SK-N-SH (cell line): ENCODE results near the gene SLC24A5. TPM values are rescaled to one million over a fixed set of nuclear protein-coding genes. Genes with fewer than 3 reads are reported as not detected.
A peak's percentile ranks its signal among the peaks of the same experiment; 100 is the strongest.

Experiments
- CTCF ChIA-PET: fragments of 300-600, 350-600 bp; formaldehyde crosslinking; extraction: SDS; loops from one replicate; lab custom pipeline; 2021; lab: Yijun Ruan, JAX
- POLR2A ChIA-PET: fragments of 350-600 bp; sonication (Branson Sonifier 250); formaldehyde crosslinking; extraction: SDS; loops from one replicate; lab custom pipeline; 2020; ENCODE audit warnings: antibody characterized with exemption, inconsistent platforms; lab: Yijun Ruan, JAX
- DNase-seq: peaks from one replicate; pipeline ENCODE4 v3.0.0; 2012
- H2AFZ ChIP-seq: fragments of 200-600 bp; sonication (generic); 2 replicates; pipeline ENCODE4 v1.8.1; 2016; ENCODE audit warnings: antibody characterized with exemption, mild to moderate bottlenecking, low read depth
- H3F3A ChIP-seq: fragments of 200-600 bp; sonication (generic); replicated peaks from 2 replicates; pipeline ENCODE3; 2016; ENCODE audit warnings: antibody characterized with exemption, mild to moderate bottlenecking; ENCODE audit not compliant: insufficient read depth
- H3K27ac ChIP-seq, 2 experiments: fragments of 200-500 bp in 1 of 2; fragments of 200-600 bp in 1 of 2; sonication (Bioruptor generic) in 1 of 2; sonication (generic), shearing (Covaris generic) in 1 of 2; 2 replicates each; pipeline versions ENCODE4 v1.5.1 to v1.6.1; 2014 to 2016; ENCODE audit warnings: low read depth in 2 of 2, inconsistent platforms in 1 of 2, low read length in 1 of 2, mild to moderate bottlenecking in 1 of 2, mixed read lengths in 1 of 2
- H3K27me3 ChIP-seq: fragments of 200-600 bp; sonication (generic), shearing (Covaris generic); 2 replicates; pipeline ENCODE4 v1.6.1; 2016; ENCODE audit warnings: mixed run types; ENCODE audit not compliant: insufficient read depth
- H3K36me3 ChIP-seq, 2 experiments: fragments of 200-500 bp in 1 of 2; fragments of 200-600 bp in 1 of 2; sonication (Bioruptor generic) in 1 of 2; sonication (generic) in 1 of 2; replicated peaks in 1 of 2; 2 replicates each; pipeline versions ENCODE3 to v1.5.1; 2014 to 2016; ENCODE audit warnings: low read length in 1 of 2, mild to moderate bottlenecking in 1 of 2; ENCODE audit not compliant: insufficient read depth in 2 of 2, control insufficient read depth in 1 of 2
- H3K4me1 ChIP-seq, 2 experiments: fragments of 200-500 bp in 1 of 2; fragments of 200-600 bp in 1 of 2; sonication (Bioruptor generic) in 1 of 2; sonication (generic), shearing (Covaris generic) in 1 of 2; 2 replicates each; pipeline versions ENCODE4 v1.5.1 to v1.6.1; 2014 to 2016; ENCODE audit warnings: low read depth in 1 of 2, low read length in 1 of 2, mixed run types in 1 of 2; ENCODE audit not compliant: insufficient read depth in 2 of 2, control insufficient read depth in 1 of 2
- H3K4me2 ChIP-seq: fragments of 200-600 bp; sonication (generic), shearing (Covaris generic); 2 replicates; pipeline ENCODE4 v1.6.1; 2017; ENCODE audit warnings: mixed run types
- H3K4me3 ChIP-seq, 2 experiments: fragments of 200-500 bp in 1 of 2; fragments of 200-600 bp in 1 of 2; sonication (Bioruptor generic) in 1 of 2; sonication (generic), shearing (Covaris generic) in 1 of 2; 2 replicates each; pipeline versions ENCODE4 v1.5.1 to v1.8.1; 2014 to 2016; ENCODE audit warnings: low read depth in 2 of 2, inconsistent platforms in 1 of 2, low read length in 1 of 2, mild to moderate bottlenecking in 1 of 2, mixed read lengths in 1 of 2, moderate library complexity in 1 of 2
- H3K79me2 ChIP-seq: fragments of 200-600 bp; sonication (generic); 2 replicates; pipeline ENCODE4 v1.8.1; 2017; ENCODE audit warnings: mild to moderate bottlenecking; ENCODE audit not compliant: insufficient read depth
- H3K9ac ChIP-seq: fragments of 200-600 bp; sonication (generic); 2 replicates; pipeline ENCODE4 v1.6.1; 2017; ENCODE audit warnings: mixed run types
- H3K9me2 ChIP-seq: fragments of 200-600 bp; sonication (generic); 2 replicates; pipeline ENCODE4 v1.6.1; 2017; ENCODE audit warnings: mixed run types
- H3K9me3 ChIP-seq: fragments of 200-600 bp; sonication (generic); 2 replicates; pipeline ENCODE4 v1.6.1; 2017; ENCODE audit warnings: mixed run types, mild to moderate bottlenecking, moderate library complexity
- H4K20me1 ChIP-seq: fragments of 200-600 bp; sonication (generic); 2 replicates; pipeline ENCODE4 v1.6.1; 2017; ENCODE audit warnings: mild to moderate bottlenecking, mixed run types; ENCODE audit not compliant: insufficient read depth
- CHD2 ChIP-seq: fragments of 150-350 bp; IDR thresholded peaks from 2 replicates; pipeline ENCODE4 v1.6.1; 2018; ENCODE audit warnings: low read length; ENCODE audit not compliant: partially characterized antibody
- EZH2phosphoT487 ChIP-seq: fragments of 200-600 bp; sonication (generic); IDR thresholded peaks from 2 replicates; pipeline ENCODE4 v1.6.1; 2017; ENCODE audit warnings: low read depth, mixed run types, mild to moderate bottlenecking, antibody characterized with exemption, moderate library complexity, borderline replicate concordance
- FOXM1 ChIP-seq: IDR thresholded peaks from 2 replicates; pipeline ENCODE4 v1.4.0; 2012; ENCODE audit warnings: low read depth, mild to moderate bottlenecking
- GATA2 ChIP-seq: sonication (generic); formaldehyde crosslinking; IDR thresholded peaks from 2 replicates; pipeline ENCODE4 v1.5.0; 2020; ENCODE audit warnings: mild to moderate bottlenecking, missing genetic modification reagents
- NRF1 ChIP-seq: IDR thresholded peaks from 2 replicates; pipeline ENCODE4 v1.6.1; 2012; ENCODE audit warnings: low read depth, mild to moderate bottlenecking, low read length
- RAD21 ChIP-seq: IDR thresholded peaks from 2 replicates; pipeline ENCODE4 v1.6.1; 2012; ENCODE audit warnings: mild to moderate bottlenecking, low read length
- RFX5 ChIP-seq: IDR thresholded peaks from 2 replicates; pipeline ENCODE4 v1.6.1; 2012; ENCODE audit warnings: mild to moderate bottlenecking, improper control_type of control experiment, low read length
- RXRA ChIP-seq: IDR thresholded peaks from 2 replicates; pipeline ENCODE4 v1.4.0; 2012; ENCODE audit warnings: low read depth, mild to moderate bottlenecking, borderline replicate concordance
- TAF1 ChIP-seq: IDR thresholded peaks from 2 replicates; pipeline ENCODE4 v1.6.1; 2012; ENCODE audit warnings: low read depth, mild to moderate bottlenecking, low read length, moderate library complexity, borderline replicate concordance
- YY1 ChIP-seq: IDR thresholded peaks from 2 replicates; pipeline ENCODE4 v1.4.0; 2012; ENCODE audit warnings: low read depth, mild to moderate bottlenecking
- WGBS: methylation state at CpG from one replicate; pipeline ENCODE4 v1.1.6; 2017; ENCODE audit warnings: low lambda C conversion rate; 5-methylcytosine and 5-hydroxymethylcytosine counted together
- polyA plus RNA-seq, 3 experiments: library from polyadenylated mRNA; depleted of rRNA; stranded (reverse); fragments of >200 nt; gene quantifications; 2 replicates each; pipeline ENCODE4 v1.2.3, GENCODE V29; 2012
- TF ChIP-seq, protein P1 (sequence below): IDR thresholded peaks from 2 replicates; pipeline ENCODE4; 2012

Gene SLC24A5
- polyA plus RNA-seq, 1 of the 3 experiments (the other 2 are of a cell fraction): not detected

- ChIA-PET CTCF (no interaction called here), POLR2A (no interaction called here)
- Histone ChIP-seq H3K4me1 (peaks cover 3 to 19% of the 10 kb centered on the region in 2 experiments; a peak in 3 of 4 replicates), H3K79me2 (no peaks in the 10 kb centered on the region), H3K9me2 (no peaks in the 10 kb centered on the region), H3K9ac (no peak overlapping the region; the same call in 1 of the 2 replicates), H3K4me2 (peak overlapping the region; percentile 58; the same call in 1 of the 2 replicates), H3K36me3 (peaks cover 40 to 50% of the 10 kb centered on the region in 2 experiments), H3K9me3 (no peaks in the 10 kb centered on the region), H2AFZ (no peak overlapping the region), H3K27me3 (no peaks in the 10 kb centered on the region), H3F3A (peaks cover 17% of the 10 kb centered on the region), H3K4me3 (0 out of 4 replicates have a peak overlapping the region, but pooled peaks of 1 of the 2 experiments have one; percentile 33), H3K27ac (peak overlapping the region; percentile 44 to 53; a peak in 3 of 4 replicates), H4K20me1 (no peaks in the 10 kb centered on the region)
- TF ChIP-seq CHD2: no peak
- TF ChIP-seq, protein P1, sequence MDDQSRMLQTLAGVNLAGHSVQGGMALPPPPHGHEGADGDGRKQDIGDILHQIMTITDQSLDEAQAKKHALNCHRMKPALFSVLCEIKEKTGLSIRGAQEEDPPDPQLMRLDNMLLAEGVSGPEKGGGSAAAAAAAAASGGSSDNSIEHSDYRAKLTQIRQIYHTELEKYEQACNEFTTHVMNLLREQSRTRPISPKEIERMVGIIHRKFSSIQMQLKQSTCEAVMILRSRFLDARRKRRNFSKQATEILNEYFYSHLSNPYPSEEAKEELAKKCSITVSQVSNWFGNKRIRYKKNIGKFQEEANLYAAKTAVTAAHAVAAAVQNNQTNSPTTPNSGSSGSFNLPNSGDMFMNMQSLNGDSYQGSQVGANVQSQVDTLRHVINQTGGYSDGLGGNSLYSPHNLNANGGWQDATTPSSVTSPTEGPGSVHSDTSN: 0 out of 2 replicates have a peak, but pooled peaks have one; percentile 9
- 74% methylated on average over 1 of the region's 1 CpG for WGBS
- no peak for DNase-seq
These were observed 24.1 kb downstream of the SLC24A5 start for GRCh38 chr15:48144889-48145288.

GRCh38 chr15:48145923-48146322, 25.1 kb downstream of the SLC24A5 start:
- Histone ChIP-seq H3K4me3 (no peak overlapping the region), H3K27me3 (no peaks in the 10 kb centered on the region), H3K79me2 (no peaks in the 10 kb centered on the region), H3K9ac (no peak overlapping the region), H3F3A (peaks cover 25% of the 10 kb centered on the region), H3K9me2 (no peaks in the 10 kb centered on the region), H3K4me1 (peaks cover 0 to 19% of the 10 kb centered on the region in 2 experiments; a peak in 3 of 4 replicates), H3K9me3 (no peaks in the 10 kb centered on the region), H3K27ac (no peak overlapping the region; a peak in 1 of 4 replicates)
- ChIA-PET POLR2A (no interaction called here), CTCF (no interaction called here)
- TF ChIP-seq YY1: no peak
- TF ChIP-seq RAD21: no peak
- TF ChIP-seq RXRA: no peak
- no peak for TF ChIP-seq FOXM1
- no peak for TF ChIP-seq TAF1
- no peak for TF ChIP-seq EZH2phosphoT487
- no peak for TF ChIP-seq RFX5
- no peak for TF ChIP-seq NRF1
- TF ChIP-seq, all 33 proteins: peak for 0
- peaks cover 45 to 54% of the 10 kb centered on the region in 2 experiments for H3K36me3 ChIP-seq
- no peak for DNase-seq
- no peak overlapping the region for H2AFZ ChIP-seq
- no peak overlapping the region for H3K4me2 ChIP-seq
- H4K20me1 ChIP-seq: no peaks in the 10 kb centered on the region

DNA sequence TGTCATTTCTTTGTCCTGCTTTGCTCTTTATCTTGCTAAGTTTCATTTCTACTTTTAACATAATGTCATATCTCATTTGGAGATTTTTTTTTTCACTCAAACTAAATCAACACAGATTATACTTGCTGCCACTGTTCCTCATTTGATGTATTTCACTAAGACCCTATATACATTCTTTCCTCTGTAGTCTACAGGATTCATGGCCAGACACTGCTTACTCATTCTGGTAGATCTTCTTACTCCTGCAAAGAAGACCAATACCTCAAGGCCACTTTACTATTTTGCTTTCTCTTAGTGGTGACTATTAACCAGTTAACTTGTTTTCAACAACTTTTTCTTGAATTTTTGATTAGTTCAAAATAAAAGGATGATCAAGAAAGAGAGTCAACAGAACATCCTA, 26.6 kb downstream of the SLC24A5 start:
- ChIA-PET POLR2A (no interaction called here), CTCF (interaction anchor here (1.1 kb wide), 1 partner anchor 28 kb away, joined by 3 read pairs; no protein-coding TSS in a partner anchor)
- Histone ChIP-seq H3K4me3 (no peak overlapping the region), H3K4me1 (peaks cover 0 to 19% of the 10 kb centered on the region in 2 experiments; a peak in 3 of 4 replicates), H3K27me3 (no peaks in the 10 kb centered on the region), H3K9ac (no peak overlapping the region), H3F3A (peaks cover 25% of the 10 kb centered on the region), H3K27ac (no peak overlapping the region), H3K9me2 (no peaks in the 10 kb centered on the region), H2AFZ (no peak overlapping the region), H3K9me3 (no peaks in the 10 kb centered on the region), H3K79me2 (no peaks in the 10 kb centered on the region), H3K4me2 (no peak overlapping the region), H4K20me1 (no peaks in the 10 kb centered on the region), H3K36me3 (peaks cover 55 to 59% of the 10 kb centered on the region in 2 experiments)
- TF ChIP-seq GATA2 (CRISPR knock-in tag): no peak
- no peak for DNase-seq
